Transverse colon (tissue), 3 donors: ENCODE results near the gene NATD1.

Experiments used
- CTCF ChIP-seq, 5 experiments: fragments of 200-600 bp in 3 of 5; fragments of 450-650 bp in 2 of 5; sonication (generic) in 3 of 5; IDR thresholded peaks; 1 replicate in 2 of 5; 2 replicates in 3 of 5; pipeline ENCODE4 v1.5.1; 2016 to 2017; ENCODE audit warnings: antibody characterized with exemption in 5 of 5, inconsistent platforms in 3 of 5, mild to moderate bottlenecking in 2 of 5, moderate library complexity in 1 of 5
- EP300 ChIP-seq: sonication (generic); formaldehyde crosslinking; IDR thresholded peaks from one replicate; pipeline ENCODE4 v1.6.1; 2017; ENCODE audit warnings: antibody characterized with exemption, low read depth

DNA sequence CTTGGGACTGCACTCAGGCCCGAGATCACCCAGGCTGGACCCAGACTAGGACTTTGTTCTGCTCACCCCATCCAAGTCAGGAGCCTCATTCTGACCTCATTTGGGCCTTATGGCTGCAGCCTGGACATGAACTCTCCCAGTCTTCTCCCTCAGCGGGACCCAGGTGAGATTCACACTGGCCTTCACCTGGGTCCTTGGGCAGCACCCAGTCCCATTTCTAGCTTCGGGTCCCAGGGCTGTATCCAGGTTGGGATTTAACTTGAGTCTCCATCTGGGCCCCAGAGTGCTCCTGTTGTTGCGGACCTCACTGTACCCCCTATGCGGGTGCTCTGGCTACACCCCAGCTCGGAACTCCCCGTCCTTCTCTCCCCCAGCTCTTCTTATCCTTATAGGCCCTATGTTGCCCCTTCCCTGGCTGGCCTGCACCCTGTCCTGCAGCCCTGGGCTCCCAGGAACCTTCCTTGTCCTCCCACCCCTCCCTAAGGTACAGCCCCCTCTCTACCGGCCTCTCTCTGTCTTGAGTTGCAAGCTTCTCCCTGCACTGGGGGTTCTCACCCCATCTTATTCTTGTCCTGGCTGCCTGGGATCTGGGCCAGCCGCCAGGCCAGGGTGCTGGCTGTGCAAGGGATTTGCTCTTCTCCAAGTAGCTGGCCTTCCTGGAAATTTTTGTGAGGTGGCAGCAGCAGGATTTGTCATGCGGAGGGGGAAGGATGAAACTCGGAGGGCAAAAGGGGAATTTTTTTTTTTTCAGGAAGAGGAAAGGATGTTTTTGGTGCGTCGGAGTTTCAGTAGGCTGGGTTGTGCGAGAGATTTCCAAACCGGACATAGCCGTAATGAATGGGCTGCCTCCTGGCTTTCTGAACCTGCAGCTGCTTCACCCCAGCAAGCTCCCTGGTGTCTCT lies 32.2 kb upstream of the NATD1 start:
- TF ChIP-seq CTCF (IDR thresholded peaks at IDR 0.05) (no peak), EP300 (no peak)
